GM06990 (cell line): ENCODE data around the gene CUX1.

Experiments used
- DNase-seq: peaks from one replicate; pipeline ENCODE4 v3.0.0-alpha.2; 2011; ENCODE audit not compliant: insufficient read length; ENCODE audit errors: extremely low read depth
- H3K27me3 ChIP-seq: replicated peaks from 2 replicates; pipeline ENCODE4 v1.6.0; 2011; ENCODE audit warnings: low read length; ENCODE audit not compliant: control insufficient read depth, insufficient read depth
- H3K36me3 ChIP-seq: 2 replicates; pipeline ENCODE4 v1.5.1; 2011; ENCODE audit warnings: low read length; ENCODE audit not compliant: control insufficient read depth, insufficient read depth
- H3K4me3 ChIP-seq: replicated peaks from 2 replicates; pipeline ENCODE4 v1.5.1; 2011; ENCODE audit warnings: low read depth, mild to moderate bottlenecking, control low read depth, low read length
- TF ChIP-seq, protein P1 (sequence below): IDR thresholded peaks from 2 replicates; pipeline ENCODE4 v1.5.1; 2011; ENCODE audit warnings: low read length, control low read depth, mild to moderate bottlenecking, inconsistent platforms; ENCODE audit not compliant: insufficient read depth, poor library complexity, severe bottlenecking

CUX1 gene

GRCh38 chr7:102059524-102059923 is 242.1 kb downstream of the CUX1 start:
- H3K36me3 ChIP-seq = no peaks in the 10 kb centered on the region
- H3K4me3 ChIP-seq = no peak overlapping the region
- TF ChIP-seq, protein P1, sequence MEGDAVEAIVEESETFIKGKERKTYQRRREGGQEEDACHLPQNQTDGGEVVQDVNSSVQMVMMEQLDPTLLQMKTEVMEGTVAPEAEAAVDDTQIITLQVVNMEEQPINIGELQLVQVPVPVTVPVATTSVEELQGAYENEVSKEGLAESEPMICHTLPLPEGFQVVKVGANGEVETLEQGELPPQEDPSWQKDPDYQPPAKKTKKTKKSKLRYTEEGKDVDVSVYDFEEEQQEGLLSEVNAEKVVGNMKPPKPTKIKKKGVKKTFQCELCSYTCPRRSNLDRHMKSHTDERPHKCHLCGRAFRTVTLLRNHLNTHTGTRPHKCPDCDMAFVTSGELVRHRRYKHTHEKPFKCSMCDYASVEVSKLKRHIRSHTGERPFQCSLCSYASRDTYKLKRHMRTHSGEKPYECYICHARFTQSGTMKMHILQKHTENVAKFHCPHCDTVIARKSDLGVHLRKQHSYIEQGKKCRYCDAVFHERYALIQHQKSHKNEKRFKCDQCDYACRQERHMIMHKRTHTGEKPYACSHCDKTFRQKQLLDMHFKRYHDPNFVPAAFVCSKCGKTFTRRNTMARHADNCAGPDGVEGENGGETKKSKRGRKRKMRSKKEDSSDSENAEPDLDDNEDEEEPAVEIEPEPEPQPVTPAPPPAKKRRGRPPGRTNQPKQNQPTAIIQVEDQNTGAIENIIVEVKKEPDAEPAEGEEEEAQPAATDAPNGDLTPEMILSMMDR = no peak
- no peak for DNase-seq
- H3K27me3 ChIP-seq = no peaks in the 10 kb centered on the region

DNA sequence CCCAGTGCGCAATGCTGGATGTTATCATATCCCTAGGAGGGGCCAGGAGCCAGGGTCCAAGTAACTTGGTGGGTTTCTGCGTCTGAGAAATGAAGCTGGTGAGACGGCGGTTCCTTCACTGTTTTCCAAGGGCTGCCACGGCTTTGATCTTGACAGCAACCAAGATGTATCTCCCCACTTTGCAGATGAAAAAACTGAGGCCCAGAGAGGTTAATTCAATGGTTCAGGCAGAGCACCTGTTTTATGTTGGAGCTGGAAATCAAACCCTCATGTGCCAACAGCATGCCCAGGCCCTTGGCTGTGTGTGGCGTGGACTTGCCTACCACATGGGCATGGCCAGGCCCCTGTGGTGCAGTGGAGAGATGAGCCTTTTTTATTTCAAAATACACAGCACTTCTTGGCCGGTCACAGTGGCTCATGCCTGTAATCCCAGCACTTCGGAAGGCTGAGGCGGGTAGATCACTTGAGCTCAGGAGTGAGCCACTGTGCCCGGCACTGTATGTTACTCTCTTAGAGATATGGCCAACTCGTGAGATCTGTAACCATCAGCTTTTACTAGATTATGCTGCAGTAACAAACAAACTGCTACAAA is 244.0 kb downstream of the CUX1 start:
- H3K27me3 ChIP-seq = no peaks in the 10 kb centered on the region
- TF ChIP-seq, protein P1 = no peak
- H3K36me3 ChIP-seq = no peaks in the 10 kb centered on the region
- DNase-seq = no peak
- H3K4me3 ChIP-seq = no peak overlapping the region

GRCh38 chr7:102061981-102062390 is 244.6 kb downstream of the CUX1 start:
- Histone ChIP-seq H3K36me3 (no peaks in the 10 kb centered on the region), H3K4me3 (no peak overlapping the region), H3K27me3 (no peaks in the 10 kb centered on the region)
- TF ChIP-seq, protein P1 = no peak
- DNase-seq = peak; percentile 76

DNA sequence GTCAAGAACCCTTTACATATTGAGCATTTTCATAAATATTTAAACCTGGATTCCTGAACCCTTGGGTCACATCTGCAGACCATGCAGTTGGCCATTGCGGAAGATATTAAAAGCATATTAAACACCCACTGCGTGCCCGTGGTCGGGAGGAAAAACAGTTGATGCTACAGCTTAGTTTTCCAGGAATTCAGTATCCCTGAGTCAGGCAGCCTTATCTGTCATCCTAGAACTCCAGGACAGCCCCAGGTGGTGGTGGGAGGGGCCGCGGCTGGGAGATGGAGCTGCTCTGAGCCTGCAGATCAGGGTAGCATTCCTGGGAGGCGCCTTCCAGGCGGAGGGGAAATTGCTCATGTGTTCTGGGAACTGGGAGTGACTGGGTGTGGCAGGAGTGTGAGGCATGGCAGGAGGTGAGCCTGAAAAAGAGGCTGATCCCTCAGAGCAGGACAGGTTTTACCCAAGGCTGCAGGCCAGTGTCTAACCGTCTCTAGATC is 246.3 kb downstream of the CUX1 start:
- DNase-seq = no peak
- Histone ChIP-seq H3K27me3 (no peaks in the 10 kb centered on the region), H3K36me3 (no peaks in the 10 kb centered on the region), H3K4me3 (no peak overlapping the region)
- TF ChIP-seq, protein P1 = no peak

GRCh38 chr7:102064361-102065025 is 247.1 kb downstream of the CUX1 start:
- no peak for DNase-seq
- H3K36me3 ChIP-seq = no peaks in the 10 kb centered on the region
- no peak overlapping the region for H3K4me3 ChIP-seq
- TF ChIP-seq, protein P1 = no peak
- no peaks in the 10 kb centered on the region for H3K27me3 ChIP-seq
